ENCODE data around the gene KCNJ5.

KCNJ5 gene

DNA sequence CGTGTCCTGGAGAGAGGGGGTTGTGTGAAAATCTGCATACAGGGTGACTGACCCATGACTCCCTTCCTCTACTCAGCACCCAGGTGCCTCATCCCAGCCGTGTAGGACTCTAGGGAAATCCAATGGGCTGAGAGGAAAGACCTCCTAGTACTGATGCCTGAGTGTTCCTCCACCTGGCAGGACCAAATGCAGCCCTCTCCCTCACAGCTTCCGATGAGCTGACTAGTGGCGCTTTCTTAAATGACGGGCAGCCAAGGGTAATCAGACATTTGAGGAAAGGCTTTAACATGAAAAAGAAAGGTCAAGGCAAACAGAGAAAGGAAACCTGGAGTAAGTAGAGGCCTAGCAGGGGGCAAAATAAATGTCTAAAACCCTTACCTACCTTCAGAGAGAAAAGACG, 19.1 kb upstream of the KCNJ5 start:
- DNase-seq = no peak

DNA sequence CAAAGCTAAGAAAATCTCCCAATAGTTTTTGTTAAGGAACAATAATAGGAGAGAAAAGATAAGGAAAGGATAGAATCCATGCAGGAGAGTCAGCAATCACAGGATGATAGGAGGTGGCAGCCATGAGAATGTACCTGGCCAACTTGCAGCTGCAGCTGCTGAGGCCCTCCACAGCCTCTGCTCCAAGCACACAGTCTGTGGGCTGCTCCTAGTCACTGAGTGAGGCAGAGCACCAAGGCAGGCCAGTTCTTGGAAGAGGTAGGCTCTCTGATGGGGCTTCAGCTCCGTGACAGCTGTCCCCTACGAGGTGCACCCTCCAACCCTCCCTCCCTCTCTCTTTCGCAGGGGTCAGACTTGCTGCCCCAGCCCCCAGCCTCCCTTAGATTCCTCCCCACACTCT, 18.6 kb upstream of the KCNJ5 start:
- no peak for DNase-seq

DNA sequence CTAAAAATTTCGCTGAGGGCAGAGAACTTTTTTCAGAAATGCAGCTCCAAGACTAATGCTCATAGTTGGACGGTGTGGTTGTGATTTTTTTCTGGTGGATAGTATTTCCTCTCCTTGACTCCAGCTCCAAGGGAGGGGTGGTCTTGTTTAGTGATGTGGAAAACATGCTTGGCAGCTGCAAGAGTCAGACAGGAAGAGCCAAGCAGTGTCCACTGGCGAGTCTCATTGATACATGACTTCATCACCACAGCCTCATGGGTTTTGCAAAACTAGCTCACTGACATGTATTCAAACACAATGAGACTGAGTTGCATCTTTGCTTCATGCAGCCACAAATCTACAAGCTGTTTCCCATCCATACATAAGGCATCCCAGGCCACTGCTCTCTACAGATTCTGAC, 16.7 kb upstream of the KCNJ5 start:
- DNase-seq = no peak

DNA sequence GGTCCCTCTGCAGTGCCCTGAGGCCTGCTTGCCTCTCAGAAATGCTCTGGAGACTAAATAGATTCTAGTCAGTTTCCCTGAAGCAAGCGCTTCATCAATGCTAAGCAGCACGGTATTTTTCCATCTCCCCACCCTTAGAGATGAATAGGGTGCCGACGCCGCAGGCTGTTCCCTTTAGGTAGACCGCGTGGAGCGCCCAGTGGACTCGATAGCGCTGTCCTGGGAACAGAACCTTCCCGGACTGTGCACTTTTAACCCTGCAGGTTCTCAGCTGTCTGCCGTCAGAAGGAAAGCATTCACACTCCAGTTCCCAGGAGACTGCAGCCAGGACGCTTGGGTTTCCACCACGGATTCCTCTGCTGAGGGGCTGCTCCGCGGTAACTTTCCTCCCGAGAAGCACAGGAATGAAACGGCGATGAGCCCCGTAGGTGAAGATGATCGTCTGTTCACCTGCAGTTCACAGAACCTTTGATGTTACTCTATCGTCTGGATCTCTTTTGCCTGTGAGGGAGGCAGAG, 15.0 kb upstream of the KCNJ5 start:
- DNase-seq = no peak

DNA sequence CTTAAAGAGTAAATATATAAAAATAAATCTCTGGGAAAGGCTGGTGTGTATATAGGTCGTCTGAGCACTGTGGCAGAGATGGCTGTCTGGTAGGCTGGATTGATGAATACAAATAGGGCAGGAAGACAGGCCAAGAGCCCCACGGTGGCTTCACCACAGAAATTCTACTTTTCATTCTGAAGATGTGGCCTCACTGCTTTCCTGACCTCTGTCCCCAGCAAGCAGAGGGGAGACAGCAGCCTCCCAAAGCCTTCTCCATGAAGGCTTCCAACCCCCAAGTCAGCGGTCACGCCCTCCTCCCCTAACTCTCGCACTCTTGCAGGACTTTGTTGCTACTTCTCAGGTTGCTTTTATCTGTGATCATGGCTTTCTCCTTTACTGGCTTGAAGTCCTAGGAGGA, 13.4 kb upstream of the KCNJ5 start:
- no peak for DNase-seq

DNA sequence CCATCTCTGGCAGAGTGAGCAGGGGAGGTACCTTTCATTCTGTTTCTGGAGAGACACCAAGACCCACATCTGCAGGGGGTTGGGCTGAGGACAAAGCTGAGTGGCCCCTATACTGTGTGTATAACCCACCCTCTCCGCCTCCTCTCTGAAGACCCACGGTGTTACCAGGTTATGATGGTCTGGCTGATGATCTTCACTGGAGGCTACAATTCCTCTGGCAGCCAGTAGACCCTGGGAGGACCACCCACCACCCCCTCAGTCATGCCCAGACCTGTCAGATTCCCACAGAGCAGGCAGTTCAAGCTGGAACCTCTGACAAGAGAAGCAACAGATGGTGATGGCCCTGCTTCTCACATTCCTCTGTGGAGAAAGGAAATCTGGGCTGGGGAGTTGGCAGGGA, 12.7 kb upstream of the KCNJ5 start:
- no peak for DNase-seq

DNA sequence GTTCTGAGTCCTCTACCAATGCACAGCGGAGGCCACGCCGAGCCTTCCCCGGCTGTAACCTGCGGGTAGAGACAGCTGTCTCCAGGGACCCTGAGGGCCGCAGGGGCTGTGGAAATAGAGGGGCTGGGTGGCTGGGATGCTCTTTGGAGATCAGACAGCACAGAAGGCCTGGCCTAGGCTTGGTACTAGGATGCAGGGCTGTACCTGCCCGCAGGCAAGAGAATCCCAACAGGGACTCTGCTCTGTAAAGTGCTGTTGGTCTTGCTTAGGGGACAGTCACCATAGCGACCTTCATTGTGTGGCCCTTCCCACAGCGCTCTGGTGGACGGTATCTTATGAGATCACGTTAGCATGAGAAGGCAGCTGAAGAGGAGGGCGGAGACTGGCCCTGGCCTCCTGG, 11.3 kb upstream of the KCNJ5 start:
- no peak for DNase-seq

DNA sequence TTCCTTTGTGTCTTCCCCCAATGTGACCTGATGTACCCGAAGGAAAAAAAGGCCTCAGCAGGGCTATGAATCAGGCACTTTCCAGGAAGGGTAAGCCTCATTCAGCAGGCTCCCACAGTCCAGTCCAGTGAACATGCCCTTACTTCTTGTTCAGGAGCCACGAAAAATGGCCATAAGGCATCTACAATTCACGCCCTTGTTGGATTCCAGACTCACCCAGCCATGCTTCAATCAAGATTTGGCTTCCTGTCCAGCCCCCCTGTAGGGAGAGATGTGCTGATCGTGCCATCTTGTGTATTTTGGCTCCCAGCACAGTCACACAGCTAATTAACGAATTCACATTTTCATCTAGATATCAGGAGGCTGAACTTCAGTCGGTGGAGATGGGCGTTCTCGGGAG, 9.9 kb upstream of the KCNJ5 start:
- no peak for DNase-seq

DNA sequence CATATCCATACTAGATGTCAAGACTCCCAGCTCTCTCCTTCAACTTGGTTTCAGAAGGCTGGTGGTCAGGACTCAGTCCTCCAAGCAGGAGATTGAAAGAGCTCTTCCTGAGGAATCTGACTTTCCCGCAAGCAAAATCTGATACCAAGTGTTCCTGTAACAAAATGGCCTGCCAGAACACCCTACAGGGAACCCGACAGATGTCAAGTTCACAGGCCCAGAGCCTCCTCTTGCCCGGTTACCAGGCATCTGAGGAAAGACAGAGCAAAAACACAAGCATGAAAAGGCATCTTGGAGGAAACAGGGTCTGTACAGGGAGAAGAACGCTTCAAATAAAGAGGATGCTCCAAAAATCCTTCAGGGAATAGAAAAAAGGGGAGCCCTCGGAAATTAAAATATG, 8.7 kb upstream of the KCNJ5 start:
- DNase-seq = no peak

DNA sequence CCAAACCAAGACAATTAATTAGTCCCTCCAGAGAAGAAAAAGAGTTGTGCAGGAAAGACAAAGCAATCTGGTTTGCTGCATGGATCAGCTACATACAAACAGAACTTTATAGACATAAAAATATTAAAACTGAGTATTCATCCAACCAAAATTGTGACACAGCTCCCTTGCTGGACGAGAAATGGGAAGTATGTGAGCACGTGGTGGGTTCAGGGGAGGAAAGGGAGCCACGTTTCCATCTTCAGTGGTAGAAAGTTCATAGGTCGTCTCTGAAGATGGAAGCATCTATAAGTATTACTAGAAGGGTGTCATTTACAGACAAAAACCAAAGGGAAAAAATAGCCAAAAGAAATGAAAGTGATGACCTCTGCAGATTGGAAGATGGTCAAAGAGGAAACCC, 7.1 kb upstream of the KCNJ5 start:
- no peak for DNase-seq

DNA sequence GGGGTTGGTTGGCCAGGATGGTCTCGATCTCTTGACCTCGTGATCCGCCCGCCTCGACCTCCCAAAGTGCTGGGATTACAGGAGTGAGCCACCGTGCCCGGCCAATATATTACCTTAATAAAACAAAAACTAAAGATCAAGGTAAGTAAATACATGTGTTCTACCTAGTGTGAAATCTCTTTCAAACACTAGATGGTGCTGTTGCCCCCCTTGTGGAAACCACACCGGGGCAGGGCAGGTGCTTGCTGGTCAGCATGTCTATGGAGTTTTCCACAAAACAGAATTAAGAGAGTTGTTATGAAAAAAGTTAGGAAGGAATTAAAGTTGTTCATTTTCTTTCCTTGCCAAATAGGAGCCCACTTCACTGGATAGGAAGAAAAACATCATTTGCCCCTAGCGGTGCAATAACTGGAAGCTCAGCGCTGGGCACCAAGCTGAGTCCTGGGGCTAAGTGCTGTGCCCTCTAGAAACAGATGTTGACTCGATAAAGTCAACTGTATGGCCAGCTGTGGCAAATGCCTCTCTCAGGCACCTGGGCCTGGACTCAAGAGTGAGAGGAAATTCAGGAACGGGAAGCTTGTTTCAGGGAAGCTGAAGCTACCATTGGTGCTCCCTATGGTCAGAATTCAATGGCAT, 6.3 kb upstream of the KCNJ5 start:
- DNase-seq = peak; percentile 48

DNA sequence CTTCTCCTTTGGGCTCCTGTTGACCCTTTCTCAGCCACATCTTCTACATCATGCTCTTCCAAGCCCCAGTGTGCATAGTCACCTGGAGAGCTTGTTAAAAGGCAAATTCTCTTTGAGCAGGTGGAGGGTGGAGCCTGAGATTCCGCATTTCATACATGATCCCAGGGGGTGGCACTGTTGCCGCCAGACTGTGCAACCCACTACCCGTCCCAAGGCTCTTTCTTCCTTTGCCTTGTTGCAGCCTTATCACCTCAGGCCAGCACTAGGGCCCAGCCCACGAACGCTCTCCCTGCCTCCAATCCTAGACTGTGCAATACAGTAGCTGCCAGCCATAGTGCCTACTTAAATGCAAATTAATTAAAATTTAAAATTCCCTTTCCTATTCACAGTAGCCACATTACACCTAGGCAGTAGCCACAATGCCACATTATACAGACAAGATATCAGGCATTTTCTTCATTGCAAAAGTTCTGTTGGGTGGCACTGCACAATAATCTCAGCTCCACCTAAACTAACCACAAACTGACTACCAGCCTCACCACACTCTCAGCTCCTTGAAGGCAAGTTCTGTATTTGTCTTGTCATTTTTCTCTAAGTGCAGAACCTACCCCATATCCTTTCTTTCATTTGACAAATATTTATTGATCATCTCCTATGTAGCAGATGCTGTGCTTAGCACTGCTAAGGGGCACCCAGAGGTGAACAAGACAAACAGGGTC, 4.6 kb upstream of the KCNJ5 start:
- DNase-seq = peak; percentile 12

DNA sequence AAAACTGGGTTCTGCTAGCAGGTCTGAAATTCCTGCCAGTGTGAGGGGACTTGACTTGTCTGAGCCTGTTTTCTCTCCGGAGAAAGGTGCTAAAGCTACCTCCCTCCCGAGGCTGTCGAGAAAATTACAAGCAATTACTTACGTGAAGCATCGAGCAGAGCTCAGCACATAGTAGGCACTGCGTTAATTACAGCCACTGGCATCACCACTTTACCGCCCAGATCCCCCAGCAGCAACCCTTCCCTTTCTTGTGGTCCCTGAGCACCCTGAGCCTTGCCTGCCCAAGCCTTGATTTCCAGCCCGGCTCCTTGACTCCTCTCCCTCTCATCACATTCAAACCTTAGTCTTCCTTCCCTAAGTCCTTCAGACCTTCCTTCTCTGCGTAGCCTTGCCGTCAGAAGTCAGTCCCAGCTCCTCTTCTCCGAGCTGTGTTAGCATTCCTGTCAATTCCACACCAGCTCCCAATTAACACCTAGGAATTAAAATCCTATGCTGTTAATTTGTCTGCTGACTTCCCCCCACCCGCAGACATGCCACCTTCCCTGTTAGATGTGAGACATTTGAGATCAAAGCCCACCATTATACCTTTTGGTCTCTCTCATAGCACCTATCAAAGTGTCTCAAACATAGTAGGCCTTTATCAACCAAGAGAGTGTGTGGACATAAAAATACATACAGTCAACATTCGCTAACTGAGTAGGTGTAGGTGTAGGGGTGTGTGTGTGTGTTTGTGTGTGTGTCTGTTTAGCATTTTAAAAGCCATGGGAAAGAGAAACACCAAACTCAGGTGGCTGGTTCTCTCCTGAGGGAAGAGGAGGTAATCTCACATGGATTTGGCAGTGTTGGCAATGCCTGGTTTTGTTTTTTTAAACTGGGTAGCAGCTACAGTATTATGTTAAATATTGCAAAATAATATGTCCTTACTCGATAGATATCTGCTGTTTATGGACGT, 2.8 kb upstream of the KCNJ5 start:
- peak; percentile 25 for DNase-seq

DNA sequence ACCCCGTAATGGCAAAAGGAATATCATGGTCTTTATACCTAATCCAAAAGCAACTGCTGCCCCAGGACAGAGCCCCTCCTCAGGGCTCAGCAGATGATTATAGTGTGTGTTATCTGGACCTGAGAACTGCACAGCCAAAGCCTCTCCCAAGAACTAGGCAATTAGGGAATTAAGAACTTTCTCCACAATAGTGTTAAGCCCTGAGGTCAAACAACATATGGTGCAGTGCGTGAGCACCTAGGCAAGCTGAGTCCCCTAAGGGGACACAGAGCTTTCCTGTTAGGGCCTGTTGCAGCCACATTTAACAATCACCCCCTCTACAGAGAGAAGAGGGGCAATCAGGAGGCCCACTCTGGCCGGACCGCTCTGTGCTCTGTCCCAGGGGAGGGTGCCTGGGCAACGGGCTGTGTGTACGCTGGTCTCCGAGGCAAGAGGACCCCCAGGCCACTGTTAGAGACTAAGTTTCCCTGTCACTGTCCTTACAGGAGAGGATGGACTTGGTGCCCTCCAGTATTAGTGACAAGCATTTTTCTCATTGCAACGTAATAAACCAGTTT, 1.4 kb upstream of the KCNJ5 start:
- DNase-seq = no peak

DNA sequence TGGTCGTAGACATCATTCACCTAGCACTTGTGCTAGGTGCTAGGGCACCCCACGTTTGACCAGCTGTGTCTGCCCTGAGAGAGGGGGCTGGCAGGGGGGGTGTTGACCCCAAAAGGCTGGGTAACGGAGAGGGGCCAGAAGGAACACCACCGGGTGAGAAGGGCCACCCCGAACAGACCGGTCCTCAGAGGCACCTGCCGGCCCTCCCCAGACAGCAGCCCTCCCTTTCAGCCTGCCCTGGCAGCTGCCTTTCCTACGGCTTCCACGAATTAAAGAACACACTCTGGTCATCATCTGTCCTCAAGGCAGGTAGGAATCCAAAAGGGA, 977 bp upstream of the KCNJ5 start:
- no peak for DNase-seq

DNA sequence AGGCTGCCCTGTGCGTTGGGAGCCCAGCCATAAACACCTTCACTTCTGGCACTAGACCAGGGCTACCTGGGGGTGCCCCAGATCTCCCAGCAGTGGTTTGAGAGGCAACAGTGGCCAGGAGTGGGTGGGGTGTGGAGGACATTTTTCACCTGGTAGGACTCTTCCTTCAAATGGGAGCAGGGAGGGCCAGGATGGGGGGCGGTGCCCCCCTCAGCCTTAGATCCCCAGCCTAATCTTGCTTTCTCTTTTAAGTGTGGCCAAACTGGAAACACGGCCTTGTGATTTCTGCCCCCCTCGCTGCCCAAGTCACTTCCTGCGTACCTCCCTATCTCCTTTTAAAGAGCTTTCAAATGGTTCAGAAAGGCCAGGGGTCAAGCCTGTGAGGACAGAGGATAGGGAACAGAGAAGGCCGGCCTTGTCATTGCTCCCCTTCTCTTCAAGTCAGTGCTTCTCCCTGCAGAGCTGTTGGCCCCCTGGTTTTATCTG, 800 bp downstream of the KCNJ5 start:
- no peak for DNase-seq

DNA sequence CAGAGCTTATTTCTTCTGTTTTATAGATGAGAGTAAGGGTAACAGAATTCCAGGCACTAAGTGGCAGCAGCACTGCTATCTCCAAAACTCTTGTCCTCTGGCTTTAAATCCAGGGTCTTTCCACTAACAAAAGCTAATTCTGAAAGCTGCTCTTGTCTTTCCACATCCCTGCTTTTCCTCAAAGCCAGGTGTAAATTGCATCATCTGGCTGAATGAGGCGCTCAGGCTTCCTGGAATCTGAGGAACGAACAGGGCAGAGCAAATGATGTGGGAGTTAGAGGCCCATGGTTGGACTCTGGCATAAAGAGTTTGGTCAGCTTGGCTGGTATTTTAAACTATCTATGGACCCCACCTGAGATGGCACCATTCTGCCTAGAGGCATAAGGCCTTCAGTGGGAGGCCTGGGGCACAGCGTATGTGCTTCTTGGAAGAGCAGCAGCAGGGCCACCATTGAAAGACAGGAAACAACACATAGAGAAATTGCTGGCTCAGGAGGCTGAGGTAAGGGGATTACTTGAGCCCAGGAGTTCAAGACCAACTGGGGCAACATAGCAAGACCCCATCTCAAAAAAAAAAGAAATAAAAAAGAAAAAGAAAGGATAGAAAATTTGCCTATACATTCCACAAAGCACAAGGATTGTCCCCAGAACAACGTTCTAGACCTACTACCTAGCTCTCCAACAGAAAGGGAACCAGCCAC, 1.9 kb downstream of the KCNJ5 start:
- DNase-seq = no peak

DNA sequence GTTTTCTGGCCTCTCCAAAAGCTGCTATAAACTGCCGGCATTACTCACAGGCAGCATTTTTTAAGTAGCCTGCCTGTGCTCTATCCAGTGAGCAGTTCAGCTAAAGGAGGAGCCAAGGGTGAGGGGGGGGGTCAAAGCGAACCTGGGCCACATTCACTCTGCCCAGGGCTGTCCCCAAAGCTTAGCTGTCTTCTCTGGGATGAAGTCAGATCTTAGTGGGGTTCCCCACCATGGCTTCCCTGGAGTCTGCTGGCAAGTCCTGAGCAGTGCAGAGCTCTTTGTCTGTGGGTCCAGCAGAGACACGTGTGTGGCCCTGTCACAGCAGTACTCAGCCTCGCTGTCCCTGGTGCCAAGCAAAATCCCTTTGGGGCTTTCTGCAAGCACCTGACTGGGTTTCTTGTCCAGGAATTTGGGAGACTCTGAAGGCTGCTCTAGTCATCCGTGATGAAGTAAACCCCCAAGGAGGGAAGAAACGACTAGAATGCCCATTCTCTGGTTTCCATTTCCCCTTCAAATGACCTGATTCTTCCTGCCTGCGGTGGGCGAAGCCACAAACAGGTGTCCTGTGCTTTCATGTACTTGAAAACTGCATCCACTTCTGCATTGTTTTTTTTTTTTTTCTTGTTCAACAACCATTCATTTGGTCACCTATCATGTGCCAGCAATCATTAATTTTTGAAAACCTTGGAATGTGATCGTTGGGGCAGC, 2.6 kb downstream of the KCNJ5 start:
- no peak for DNase-seq

DNA sequence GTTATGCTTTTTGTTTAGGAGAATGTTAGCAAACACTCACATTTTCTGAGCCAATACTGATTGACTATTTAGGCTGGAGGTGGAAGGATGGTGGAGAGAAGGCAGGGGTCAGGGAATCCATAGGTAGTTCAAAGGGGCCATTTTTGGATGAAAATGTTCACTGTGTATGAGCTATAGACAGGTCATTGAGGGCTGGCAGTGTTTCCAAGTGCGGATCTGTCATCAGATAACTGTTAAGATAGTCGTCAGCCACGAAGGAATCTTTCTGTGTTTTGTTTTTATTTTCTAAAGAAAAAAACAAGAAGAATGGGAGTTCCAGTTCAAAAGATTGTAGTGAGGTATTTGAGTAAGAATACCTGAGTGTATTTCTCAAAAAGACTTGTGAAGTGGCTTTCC, 3.1 kb downstream of the KCNJ5 start:
- no peak for DNase-seq

DNA sequence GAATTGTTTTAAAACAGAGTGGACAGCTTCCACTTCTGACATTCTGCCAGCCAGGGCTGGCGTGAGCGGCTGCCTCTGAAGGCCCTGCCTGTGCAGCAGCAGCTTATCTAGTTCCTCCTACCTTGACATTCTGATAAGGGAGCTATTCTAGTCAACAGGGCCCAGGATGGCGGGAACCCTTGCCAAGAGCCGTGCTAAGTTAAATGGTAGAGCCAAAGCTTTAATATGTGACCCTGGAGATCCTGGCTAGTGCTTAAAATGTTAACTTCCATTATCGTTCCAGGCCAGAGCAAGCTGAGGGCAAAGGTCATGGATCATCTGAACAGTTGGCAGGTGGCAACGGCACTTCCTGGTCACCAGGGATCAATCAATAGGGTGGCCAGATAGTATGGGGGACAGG, 3.5 kb downstream of the KCNJ5 start:
- no peak for DNase-seq

DNA sequence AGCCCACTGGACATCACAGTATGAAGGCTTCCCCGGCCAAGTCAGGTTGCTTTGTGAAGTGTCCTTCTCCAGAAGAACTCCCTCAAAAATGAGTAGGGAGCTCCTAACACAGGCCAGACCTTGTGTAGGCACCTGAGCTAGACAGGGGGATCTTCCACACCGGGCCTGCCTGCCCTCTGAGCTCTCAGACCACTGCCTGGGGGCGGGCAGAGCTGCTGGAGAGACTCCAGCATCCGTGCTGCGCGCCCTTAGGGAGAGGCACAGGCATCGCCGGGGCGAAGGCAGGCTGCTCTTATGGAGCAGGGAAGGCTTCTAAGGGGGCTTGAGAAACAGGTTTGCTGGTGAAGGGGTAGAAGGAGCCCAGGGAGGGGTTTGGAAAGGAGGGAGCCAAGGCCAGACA, 4.4 kb downstream of the KCNJ5 start:
- no peak for DNase-seq

DNA sequence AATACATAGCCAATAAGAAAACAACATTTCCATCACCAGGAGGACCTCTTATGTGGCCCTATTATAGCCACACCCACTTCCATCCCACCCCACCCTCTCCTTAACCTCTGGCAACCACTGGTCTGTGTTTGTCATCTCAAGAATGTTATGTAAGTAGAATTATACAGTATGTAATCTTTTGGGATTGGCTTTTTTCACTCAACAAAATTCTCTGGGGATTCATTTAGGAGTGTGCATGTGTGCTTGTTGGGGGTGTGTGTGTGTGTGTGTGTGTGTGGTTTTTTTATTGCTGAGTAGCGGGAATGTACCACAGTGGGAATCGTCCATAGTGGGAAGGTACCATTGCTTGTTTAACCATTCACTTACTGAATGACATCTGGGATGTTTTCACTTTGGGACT, 5.2 kb downstream of the KCNJ5 start:
- no peak for DNase-seq
